CD14-positive monocyte (primary cell): ENCODE data around the gene CDSN. TPM values are rescaled to one million over a fixed set of nuclear protein-coding genes. Genes with fewer than 3 reads are reported as not detected.
A peak's percentile ranks its signal among the peaks of the same experiment; 100 is the strongest.

Source experiments
- DNase-seq, 3 donors: peaks; one replicate each; pipeline ENCODE4 v3.0.0-alpha.2; 2011 to 2022
- H2AFZ ChIP-seq: 2 replicates; pipeline ENCODE4 v1.6.0; 2012; ENCODE audit warnings: mild to moderate bottlenecking, low read depth, low read length, inconsistent platforms; ENCODE audit not compliant: insufficient read depth, poor library complexity, severe bottlenecking
- H3K27ac ChIP-seq, 2 donors: 1 replicate in 1 of 2; 2 replicates in 1 of 2; pipeline ENCODE4 v1.5.1; 2012 to 2013; ENCODE audit warnings: low read length in 2 of 2, control low read depth in 1 of 2, inconsistent platforms in 1 of 2, low read depth in 1 of 2, mild to moderate bottlenecking in 1 of 2
- H3K27me3 ChIP-seq, 2 donors: one replicate each; pipeline versions ENCODE4 v1.6.0 to v1.6.1; 2011 to 2013; ENCODE audit warnings: low read length in 2 of 2; ENCODE audit not compliant: control insufficient read depth in 2 of 2, insufficient read depth in 2 of 2
- H3K36me3 ChIP-seq, 2 donors: replicated peaks in 1 of 2; 1 replicate in 1 of 2; 2 replicates in 1 of 2; pipeline versions ENCODE4 v1.5.1 to v1.6.1; 2012 to 2013; ENCODE audit warnings: low read length in 2 of 2, control low read depth in 1 of 2, inconsistent platforms in 1 of 2, mild to moderate bottlenecking in 1 of 2; ENCODE audit not compliant: insufficient read depth in 2 of 2, control insufficient read depth in 1 of 2
- H3K4me1 ChIP-seq, 2 donors: 1 replicate in 1 of 2; 2 replicates in 1 of 2; pipeline versions ENCODE4 v1.5.1 to v1.6.1; 2012 to 2013; ENCODE audit warnings: low read length in 2 of 2, control low read depth in 1 of 2, inconsistent platforms in 1 of 2, mild to moderate bottlenecking in 1 of 2, moderate library complexity in 1 of 2; ENCODE audit not compliant: insufficient read depth in 2 of 2, control insufficient read depth in 1 of 2
- H3K4me2 ChIP-seq: replicated peaks from 2 replicates; pipeline ENCODE3; 2012; ENCODE audit warnings: low read length, moderate library complexity, mild to moderate bottlenecking; ENCODE audit not compliant: poor library complexity, severe bottlenecking; ENCODE audit errors: extremely low read depth
- H3K4me3 ChIP-seq, 3 experiments: fragments of 200-600 bp in 1 of 3; sonication (generic) in 1 of 3; replicated peaks in 1 of 3; 1 replicate in 2 of 3; 2 replicates in 1 of 3; pipeline ENCODE4 v1.5.1; 2011 to 2013; ENCODE audit warnings: low read length in 3 of 3, mild to moderate bottlenecking in 3 of 3, control low read depth in 2 of 3, low read depth in 2 of 3, inconsistent platforms in 1 of 3, moderate library complexity in 1 of 3
- H3K79me2 ChIP-seq: 2 replicates; pipeline ENCODE4 v1.6.0; 2012; ENCODE audit warnings: mild to moderate bottlenecking, control low read depth, inconsistent platforms, low read length, moderate library complexity; ENCODE audit not compliant: insufficient read depth
- H3K9ac ChIP-seq: 2 replicates; pipeline ENCODE4 v1.6.0; 2017; ENCODE audit warnings: low read length, mild to moderate bottlenecking; ENCODE audit not compliant: insufficient read depth, poor library complexity, severe bottlenecking
- H3K9me3 ChIP-seq, 2 donors: replicated peaks in 1 of 2; 1 replicate in 1 of 2; 2 replicates in 1 of 2; pipeline versions ENCODE4 v1.5.1 to v1.6.1; 2012 to 2013; ENCODE audit warnings: low read length in 2 of 2, control low read depth in 1 of 2; ENCODE audit not compliant: control insufficient read depth in 1 of 2, insufficient read depth in 1 of 2
- H4K20me1 ChIP-seq: 2 replicates; pipeline ENCODE4 v1.6.0; 2012; ENCODE audit warnings: mild to moderate bottlenecking, low read length, control low read depth, moderate library complexity; ENCODE audit not compliant: insufficient read depth
- H3K27ac Mint-ChIP-seq, 7 donors: one replicate each; pipeline ENCODE4 v1.8.0; 2020; ENCODE audit warnings: mild to moderate bottlenecking in 7 of 7, mixed read lengths in 7 of 7, moderate library complexity in 6 of 7, inconsistent platforms in 2 of 7
- H3K27me3 Mint-ChIP-seq, 3 donors: one replicate each; pipeline ENCODE4 v1.8.0; 2021 to 2022; ENCODE audit warnings: low read depth in 3 of 3, mild to moderate bottlenecking in 3 of 3, mixed read lengths in 3 of 3, moderate library complexity in 3 of 3, inconsistent platforms in 1 of 3
- H3K36me3 Mint-ChIP-seq, 2 donors: one replicate each; pipeline ENCODE4 v1.8.0; 2020; ENCODE audit warnings: mixed read lengths in 2 of 2, inconsistent platforms in 1 of 2, mild to moderate bottlenecking in 1 of 2
- H3K4me1 Mint-ChIP-seq: one replicate; pipeline ENCODE4 v1.8.0; 2020; ENCODE audit warnings: mild to moderate bottlenecking, mixed read lengths
- H3K4me3 Mint-ChIP-seq, 2 donors: one replicate each; pipeline ENCODE4 v1.8.0; 2020; ENCODE audit warnings: mild to moderate bottlenecking in 2 of 2, mixed read lengths in 2 of 2, moderate library complexity in 1 of 2
- H3K9me3 Mint-ChIP-seq, 7 donors: one replicate each; pipeline ENCODE4 v1.8.0; 2020 to 2022; ENCODE audit warnings: mixed read lengths in 7 of 7, mild to moderate bottlenecking in 6 of 7, moderate library complexity in 6 of 7, inconsistent platforms in 2 of 7
- CTCF ChIP-seq: fragments of 200-600 bp; IDR thresholded peaks from one replicate; pipeline ENCODE4 v1.8.0; 2022; ENCODE audit warnings: antibody characterized with exemption, mild to moderate bottlenecking
- WGBS: methylation state at CpG from one replicate; pipeline ENCODE4 v1.1.5; 2013; ENCODE audit warnings: missing lambda C conversion rate; ENCODE audit not compliant: insufficient coverage; 5-methylcytosine and 5-hydroxymethylcytosine counted together
- intact Hi-C, 2 donors: fragments of 100-400 bp; cut with micrococcal nuclease; formaldehyde crosslinking; loops; one replicate each; pipeline versions ENCODE4 v1.15.0 to v1.15.1; 2023
- polyA plus RNA-seq, 3 donors: library from polyadenylated mRNA; depleted of rRNA in 1 of 3; unstranded in 2 of 3; stranded (reverse) in 1 of 3; fragments of 300-500 nt in 2 of 3; fragments of >200 nt in 1 of 3; fragmentation: Illumina TruSeq in 2 of 3; gene quantifications; 1 replicate in 2 of 3; 2 replicates in 1 of 3; pipeline ENCODE4 v1.2.3, GENCODE V29; 2012 to 2021

The CDSN gene
- polyA plus RNA-seq, 3 donors, result not detected

GRCh38 chr6:31116661-31117385, 3.4 kb downstream of the CDSN start:
- no peaks in the 10 kb centered on the region for H3K36me3 ChIP-seq
- no peak overlapping the region for H3K4me3 Mint-ChIP-seq
- no peak overlapping the region for H3K27ac Mint-ChIP-seq
- H3K4me2 ChIP-seq, result no peak overlapping the region
- peaks cover 0 to 2% (median 0%) of the 10 kb centered on the region in 7 donors for H3K9me3 Mint-ChIP-seq
- no peaks in the 10 kb centered on the region for H3K27me3 ChIP-seq
- no peak overlapping the region for H2AFZ ChIP-seq
- WGBS, result 98% methylated on average over 17 of the region's 19 CpGs
- no peak overlapping the region for H3K9ac ChIP-seq
- no peak overlapping the region for H3K27ac ChIP-seq
- intact Hi-C loops, result no loop called here
- peaks cover 5 to 19% of the 10 kb centered on the region in 2 donors for H3K4me1 ChIP-seq
- peaks cover 20% of the 10 kb centered on the region for H3K4me1 Mint-ChIP-seq
- TF ChIP-seq CTCF, result no peak
- no peaks in the 10 kb centered on the region for H3K9me3 ChIP-seq
- H3K27me3 Mint-ChIP-seq, result peaks cover 8 to 15% (median 11%) of the 10 kb centered on the region in 3 donors
- no peaks in the 10 kb centered on the region for H3K79me2 ChIP-seq
- H3K4me3 ChIP-seq, result no peak overlapping the region
- DNase-seq, result no peak
- H3K36me3 Mint-ChIP-seq, result no peaks in the 10 kb centered on the region
- H4K20me1 ChIP-seq, result no peaks in the 10 kb centered on the region

GRCh38 chr6:31115941-31116560, 4.2 kb downstream of the CDSN start:
- no peak overlapping the region for H3K4me3 ChIP-seq
- Mint-ChIP-seq H3K27me3 (peaks cover 9 to 15% (median 12%) of the 10 kb centered on the region in 3 donors), H3K4me3 (no peak overlapping the region), H3K9me3 (peaks cover 0 to 2% (median 0%) of the 10 kb centered on the region in 7 donors), H3K27ac (peak overlapping the region in 3 of 7 donors; percentile 73 to 79 (median 74)), H3K4me1 (peaks cover 20% of the 10 kb centered on the region), H3K36me3 (no peaks in the 10 kb centered on the region)
- no peak overlapping the region for H3K9ac ChIP-seq
- H3K27ac ChIP-seq, result no peak overlapping the region
- no peak for TF ChIP-seq CTCF
- 100% methylated on average over 10 of the region's 12 CpGs for WGBS
- no peaks in the 10 kb centered on the region for H3K36me3 ChIP-seq
- H3K9me3 ChIP-seq, result no peaks in the 10 kb centered on the region
- intact Hi-C loops, result no loop called here
- no peaks in the 10 kb centered on the region for H4K20me1 ChIP-seq
- peak overlapping the region; percentile 52 for H2AFZ ChIP-seq
- H3K27me3 ChIP-seq, result no peaks in the 10 kb centered on the region
- DNase-seq, result no peak
- H3K4me2 ChIP-seq, result no peak overlapping the region
- H3K79me2 ChIP-seq, result no peaks in the 10 kb centered on the region
- H3K4me1 ChIP-seq, result peaks cover 5 to 19% of the 10 kb centered on the region in 2 donors
